ENCODE measurements around the gene RASEF. TPM values are rescaled to one million over a fixed set of nuclear protein-coding genes. Genes with fewer than 3 reads are reported as not detected.
A peak's percentile ranks its signal among the peaks of the same experiment; 100 is the strongest.

The RASEF gene
- polyA plus RNA-seq, 1 donor: 11.5 TPM

DNA sequence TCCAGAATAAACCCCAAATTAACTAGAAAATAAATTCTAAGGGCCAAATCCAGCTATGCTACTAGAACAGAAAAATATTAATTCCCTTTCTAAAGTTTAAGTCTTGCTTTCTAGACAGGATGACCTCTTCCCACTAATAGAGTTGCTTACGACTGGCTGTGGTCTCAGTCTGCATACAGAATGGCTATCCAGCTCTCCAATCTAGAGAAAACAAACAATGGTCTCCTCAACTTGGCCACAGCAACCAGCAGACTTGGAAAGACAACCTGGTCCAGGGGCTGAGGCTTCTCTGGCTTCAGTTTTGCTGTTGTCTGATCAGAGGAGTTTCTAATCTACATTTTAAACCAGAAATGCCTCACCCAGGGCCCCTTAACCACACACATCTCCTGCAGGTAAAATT, 28.9 kb downstream of the RASEF start:
- no peaks in the 10 kb centered on the region for H3K27me3 ChIP-seq (ENCODE audit: control insufficient read depth, insufficient read depth, low read length)
- H3K27ac ChIP-seq (ENCODE audit: low read length): no peak overlapping the region
- no peaks in the 10 kb centered on the region for H3K9me3 ChIP-seq (ENCODE audit: control insufficient read depth, low read depth, low read length)
- DNase-seq: no peak
- no peak overlapping the region for H3K4me3 ChIP-seq (ENCODE audit: low read length)
- no CpG with 5 or more reads among the region's 1 CpG for WGBS (ENCODE audit: insufficient coverage, low lambda C conversion rate)
- H3K36me3 ChIP-seq (ENCODE audit: control insufficient read depth, insufficient read depth, low read length): no peaks in the 10 kb centered on the region
- peaks cover under 1% of the 10 kb centered on the region for H3K4me1 ChIP-seq (ENCODE audit: control insufficient read depth, insufficient read depth, low read length)

DNA sequence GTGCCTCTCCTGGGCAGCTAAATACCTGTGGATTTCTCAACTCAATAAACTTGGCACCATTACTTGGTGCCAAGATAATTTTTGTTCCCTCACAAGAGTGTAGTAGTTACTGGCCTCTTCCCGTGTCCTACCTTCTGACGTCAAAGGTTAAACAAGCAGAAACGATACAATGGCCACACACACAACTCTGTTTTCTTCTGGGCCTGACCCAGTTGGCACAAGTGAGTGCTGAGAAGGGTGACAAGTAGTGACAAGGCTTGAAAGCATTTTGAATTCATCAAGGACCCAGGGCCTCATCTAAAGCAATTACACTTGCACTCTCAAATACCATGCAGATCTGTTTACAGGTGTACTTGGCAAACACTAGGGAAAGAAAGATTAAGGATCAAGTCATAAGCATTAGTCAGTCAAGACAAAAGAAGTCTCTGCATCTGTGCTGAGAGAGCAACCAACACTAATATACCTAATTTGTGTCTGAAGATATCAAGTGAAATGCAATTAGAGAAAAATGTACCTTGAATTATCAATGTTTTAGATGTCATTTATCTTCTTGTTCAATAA, 30.8 kb downstream of the RASEF start:
- DNase-seq: no peak
- Histone ChIP-seq H3K27ac (ENCODE audit: low read length) (no peak overlapping the region), H3K36me3 (ENCODE audit: control insufficient read depth, insufficient read depth, low read length) (no peaks in the 10 kb centered on the region), H3K4me1 (ENCODE audit: control insufficient read depth, insufficient read depth, low read length) (peaks cover 7% of the 10 kb centered on the region), H3K4me3 (ENCODE audit: low read length) (no peak overlapping the region), H3K9me3 (ENCODE audit: control insufficient read depth, low read depth, low read length) (no peaks in the 10 kb centered on the region), H3K27me3 (ENCODE audit: control insufficient read depth, insufficient read depth, low read length) (no peaks in the 10 kb centered on the region)
- WGBS (ENCODE audit: insufficient coverage, low lambda C conversion rate): no CpG with 5 or more reads among the region's 3 CpGs

DNA sequence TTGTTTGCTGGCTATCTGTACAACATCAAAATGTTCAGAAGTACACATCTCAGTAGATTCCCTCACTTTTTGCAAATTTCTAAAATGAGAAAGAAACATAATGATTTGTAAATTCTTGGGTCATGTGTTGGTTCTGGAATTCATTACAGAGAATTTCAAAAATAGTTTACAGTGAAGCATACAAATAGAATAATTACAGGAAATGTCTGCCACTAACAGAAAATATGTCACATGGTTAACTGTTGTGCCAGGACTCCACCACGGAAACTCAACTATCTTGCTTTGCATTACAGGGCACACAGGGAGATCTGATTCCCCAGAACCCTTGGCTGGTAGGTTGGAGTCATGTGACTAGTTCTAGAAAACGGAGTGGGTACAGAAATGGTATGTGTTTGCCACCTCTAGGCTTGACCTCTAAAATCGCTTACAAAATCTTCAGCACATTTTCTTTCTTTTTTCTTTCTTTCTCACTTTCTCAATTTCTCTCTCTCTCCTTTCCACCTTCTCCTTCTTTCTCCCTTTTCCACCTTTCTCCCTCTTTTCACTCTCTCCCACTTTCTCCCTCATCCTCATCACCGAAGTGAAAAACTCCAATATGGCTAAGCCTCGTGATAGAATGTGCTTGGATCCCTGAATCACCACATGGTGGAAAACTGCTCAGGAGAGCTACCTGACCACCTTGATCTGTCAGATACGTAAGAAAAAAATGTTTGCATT, 32.4 kb downstream of the RASEF start:
- Histone ChIP-seq H3K27ac (ENCODE audit: low read length) (no peak overlapping the region), H3K36me3 (ENCODE audit: control insufficient read depth, insufficient read depth, low read length) (no peaks in the 10 kb centered on the region)
- 70% methylated on average over 2 of the region's 6 CpGs for WGBS (ENCODE audit: insufficient coverage, low lambda C conversion rate)

DNA sequence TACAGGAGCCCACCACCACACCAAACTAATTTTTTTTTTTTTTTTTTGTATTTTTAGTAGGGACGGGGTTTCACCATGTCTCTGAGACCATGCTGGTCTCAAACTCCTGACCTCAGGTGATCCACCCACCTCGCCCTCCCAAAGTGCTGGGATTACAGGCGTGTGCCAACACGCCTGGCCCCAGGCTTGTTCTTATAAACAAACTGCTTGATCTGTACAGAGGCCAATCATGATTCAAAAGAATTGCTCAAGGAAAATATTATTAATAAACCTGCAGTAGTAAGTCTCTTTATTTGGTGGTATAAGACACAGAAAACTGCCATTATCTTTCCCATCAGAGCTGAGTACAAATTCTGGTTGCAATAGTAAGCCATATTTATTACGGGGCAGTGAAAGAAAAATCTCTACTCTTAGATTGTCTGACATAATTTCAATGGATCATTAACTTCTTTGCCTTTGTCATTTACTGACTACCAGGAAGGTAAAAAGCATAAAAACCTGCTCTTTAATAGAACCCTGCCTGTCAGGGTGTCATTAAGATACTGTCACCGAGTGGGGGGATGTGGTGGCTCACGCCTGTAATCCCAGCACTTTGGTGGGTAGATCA, 33.3 kb downstream of the RASEF start:
- no peaks in the 10 kb centered on the region for H3K27me3 ChIP-seq (ENCODE audit: control insufficient read depth, insufficient read depth, low read length)
- H3K4me1 ChIP-seq (ENCODE audit: control insufficient read depth, insufficient read depth, low read length): peaks cover 9% of the 10 kb centered on the region
- DNase-seq: peak in 1 of 2 donors; percentile 51
- H3K4me3 ChIP-seq (ENCODE audit: low read length): no peak overlapping the region
- no peaks in the 10 kb centered on the region for H3K36me3 ChIP-seq (ENCODE audit: control insufficient read depth, insufficient read depth, low read length)
- no peaks in the 10 kb centered on the region for H3K9me3 ChIP-seq (ENCODE audit: control insufficient read depth, low read depth, low read length)
- 60% methylated on average over 1 of the region's 7 CpGs for WGBS (ENCODE audit: insufficient coverage, low lambda C conversion rate)
- H3K27ac ChIP-seq (ENCODE audit: low read length): peak overlapping the region; percentile 70

More for the DNA sequence above, 32.4 kb downstream of the RASEF start:
- Histone ChIP-seq H3K4me1 (ENCODE audit: control insufficient read depth, insufficient read depth, low read length) (peaks cover 9% of the 10 kb centered on the region), H3K27me3 (ENCODE audit: control insufficient read depth, insufficient read depth, low read length) (no peaks in the 10 kb centered on the region), H3K9me3 (ENCODE audit: control insufficient read depth, low read depth, low read length) (no peaks in the 10 kb centered on the region), H3K4me3 (ENCODE audit: low read length) (no peak overlapping the region)
- no peak for DNase-seq

DNA sequence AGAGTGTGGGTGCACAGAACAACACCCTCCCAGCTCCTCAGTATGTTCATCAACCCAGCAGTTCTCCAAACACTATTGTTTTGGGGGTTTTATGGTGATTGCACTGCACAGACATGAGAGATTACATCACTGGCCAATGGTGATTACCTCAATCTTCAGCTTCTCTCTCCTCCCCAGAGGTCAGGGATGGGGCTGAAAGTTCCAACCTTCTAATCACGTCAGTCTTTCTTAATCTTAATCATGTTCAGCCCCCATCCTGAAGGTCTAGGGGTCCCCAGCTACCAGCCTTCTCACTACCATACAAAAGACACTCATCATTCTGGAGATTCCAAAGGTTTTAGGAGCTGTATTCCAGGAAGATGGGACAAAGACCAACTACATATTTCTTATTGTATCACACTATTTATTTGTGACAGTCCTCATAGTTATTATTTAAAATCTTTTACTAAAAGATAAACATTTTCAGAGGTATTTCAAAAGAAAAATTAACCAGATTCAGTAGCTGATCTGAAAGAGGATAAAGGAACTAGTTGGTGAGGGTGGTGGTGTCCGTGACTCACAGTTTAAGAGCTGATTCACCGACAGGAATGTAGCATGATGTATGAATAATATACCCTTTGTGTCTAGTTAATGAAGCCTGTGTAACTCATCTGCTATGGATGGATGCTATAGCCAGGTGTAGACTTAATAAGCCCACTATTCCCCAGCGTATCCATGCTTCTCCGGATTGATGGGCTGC, 35.6 kb downstream of the RASEF start:
- Histone ChIP-seq H3K4me3 (ENCODE audit: low read length) (no peak overlapping the region), H3K27ac (ENCODE audit: low read length) (no peak overlapping the region), H3K9me3 (ENCODE audit: control insufficient read depth, low read depth, low read length) (no peaks in the 10 kb centered on the region), H3K4me1 (ENCODE audit: control insufficient read depth, insufficient read depth, low read length) (peaks cover 9% of the 10 kb centered on the region), H3K36me3 (ENCODE audit: control insufficient read depth, insufficient read depth, low read length) (no peaks in the 10 kb centered on the region), H3K27me3 (ENCODE audit: control insufficient read depth, insufficient read depth, low read length) (no peaks in the 10 kb centered on the region)
- DNase-seq: no peak
- WGBS (ENCODE audit: insufficient coverage, low lambda C conversion rate): 60% methylated on average over 1 of the region's 5 CpGs

DNA sequence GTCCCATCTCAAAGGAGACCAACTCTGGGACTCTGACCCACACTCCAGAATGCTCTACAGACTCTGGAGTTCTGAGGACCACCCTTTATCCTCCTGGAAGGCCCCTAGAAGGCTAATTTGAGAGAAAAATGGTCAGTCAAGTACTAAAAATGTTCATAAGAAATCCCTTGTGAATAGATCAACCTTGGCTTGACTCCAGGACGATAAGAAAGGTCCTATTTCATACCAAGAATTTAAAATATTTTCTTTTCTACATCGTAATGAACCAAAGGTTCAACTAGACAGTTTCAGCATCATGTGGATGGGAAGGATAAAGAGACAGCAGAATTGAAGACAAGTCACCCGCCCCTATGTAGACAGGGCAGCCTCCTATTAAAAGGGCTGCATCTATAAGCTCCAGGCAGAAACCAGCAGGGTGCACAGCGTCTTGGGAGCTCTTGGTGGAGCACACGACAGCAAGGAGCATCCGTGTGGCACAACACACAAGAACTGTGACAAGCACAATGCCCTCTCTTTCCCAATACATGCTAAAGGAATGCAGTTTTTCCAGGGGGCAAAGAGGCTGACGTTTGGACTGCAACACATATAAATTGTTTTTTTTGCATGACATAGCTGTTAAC, 38.3 kb downstream of the RASEF start:
- no peak overlapping the region for H3K4me3 ChIP-seq (ENCODE audit: low read length)
- no peak overlapping the region for H3K27ac ChIP-seq (ENCODE audit: low read length)
- H3K27me3 ChIP-seq (ENCODE audit: control insufficient read depth, insufficient read depth, low read length): no peaks in the 10 kb centered on the region
- peaks cover 9% of the 10 kb centered on the region for H3K4me1 ChIP-seq (ENCODE audit: control insufficient read depth, insufficient read depth, low read length)
- no peaks in the 10 kb centered on the region for H3K9me3 ChIP-seq (ENCODE audit: control insufficient read depth, low read depth, low read length)
- H3K36me3 ChIP-seq (ENCODE audit: control insufficient read depth, insufficient read depth, low read length): peaks cover 4% of the 10 kb centered on the region
- no CpG with 5 or more reads among the region's 7 CpGs for WGBS (ENCODE audit: insufficient coverage, low lambda C conversion rate)
- no peak for DNase-seq

DNA sequence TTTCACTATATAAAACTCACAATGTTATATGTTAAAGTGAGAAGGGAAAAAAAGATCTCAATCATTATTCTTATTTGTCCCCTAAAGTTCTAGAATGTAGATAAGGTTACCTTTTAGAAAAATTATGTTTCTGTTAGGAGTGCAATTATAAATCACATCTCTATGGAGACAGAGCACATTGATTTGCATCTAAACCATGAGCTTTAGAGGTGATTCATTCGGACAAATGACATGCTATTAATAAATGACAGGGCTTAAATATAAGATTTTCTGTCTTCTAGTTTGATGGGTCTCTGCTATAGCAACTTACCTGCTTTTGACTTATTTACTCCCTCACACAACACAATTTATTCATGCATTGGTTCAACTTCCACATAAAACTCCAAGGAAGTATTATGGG, 39.8 kb downstream of the RASEF start:
- Histone ChIP-seq H3K4me3 (ENCODE audit: low read length) (no peak overlapping the region), H3K27me3 (ENCODE audit: control insufficient read depth, insufficient read depth, low read length) (no peaks in the 10 kb centered on the region), H3K9me3 (ENCODE audit: control insufficient read depth, low read depth, low read length) (no peaks in the 10 kb centered on the region), H3K4me1 (ENCODE audit: control insufficient read depth, insufficient read depth, low read length) (peaks cover 3% of the 10 kb centered on the region), H3K36me3 (ENCODE audit: control insufficient read depth, insufficient read depth, low read length) (peaks cover 4% of the 10 kb centered on the region), H3K27ac (ENCODE audit: low read length) (no peak overlapping the region)
- no peak for DNase-seq
- WGBS (ENCODE audit: insufficient coverage, low lambda C conversion rate): no CpG with 5 or more reads among the region's 1 CpG

DNA sequence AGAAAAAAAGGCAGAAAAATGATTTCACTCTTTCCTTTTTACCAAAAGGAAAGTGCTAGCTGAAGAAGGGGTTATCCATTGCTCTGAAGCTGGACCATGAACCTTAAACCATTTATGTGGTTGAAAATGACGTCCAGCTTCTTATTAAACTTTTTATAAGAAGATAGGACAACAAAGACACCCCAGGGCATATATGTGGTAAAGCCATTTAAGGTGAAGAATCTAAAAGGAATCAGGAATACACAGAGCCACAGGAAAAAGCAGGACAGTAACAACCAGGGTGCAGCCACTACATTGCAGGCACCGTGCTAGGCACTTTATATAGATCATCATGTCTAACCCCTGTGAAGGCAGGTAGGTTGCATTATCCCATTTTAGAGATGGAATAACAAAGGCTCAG, 42.1 kb downstream of the RASEF start:
- DNase-seq: no peak
- Histone ChIP-seq H3K9me3 (ENCODE audit: control insufficient read depth, low read depth, low read length) (peaks cover 3% of the 10 kb centered on the region), H3K27me3 (ENCODE audit: control insufficient read depth, insufficient read depth, low read length) (no peaks in the 10 kb centered on the region), H3K36me3 (ENCODE audit: control insufficient read depth, insufficient read depth, low read length) (peaks cover 4% of the 10 kb centered on the region), H3K27ac (ENCODE audit: low read length) (no peak overlapping the region), H3K4me3 (ENCODE audit: low read length) (no peak overlapping the region), H3K4me1 (ENCODE audit: control insufficient read depth, insufficient read depth, low read length) (no peaks in the 10 kb centered on the region)
- WGBS (ENCODE audit: insufficient coverage, low lambda C conversion rate): no CpG with 5 or more reads among the region's 2 CpGs

DNA sequence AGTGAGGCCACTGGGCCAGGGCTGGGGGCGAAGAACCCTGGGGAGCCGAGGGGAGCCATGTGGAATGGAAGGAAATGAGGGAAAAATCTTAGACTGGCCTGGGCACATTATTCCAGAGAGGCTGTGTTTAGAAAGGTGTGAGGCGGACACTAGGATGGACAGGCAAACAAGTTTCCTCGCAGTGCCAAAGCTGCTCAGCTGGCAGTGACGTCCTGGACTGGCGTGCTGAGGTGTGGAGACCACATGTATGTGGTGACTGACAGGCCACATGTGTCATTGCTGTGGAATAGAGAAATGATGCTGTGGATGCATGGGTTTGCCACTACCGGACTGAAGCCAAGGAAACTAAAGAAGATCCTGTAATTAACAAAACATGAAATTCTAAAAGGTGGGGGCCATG, 42.6 kb downstream of the RASEF start:
- WGBS (ENCODE audit: insufficient coverage, low lambda C conversion rate): no CpG with 5 or more reads among the region's 7 CpGs
- Histone ChIP-seq H3K27me3 (ENCODE audit: control insufficient read depth, insufficient read depth, low read length) (no peaks in the 10 kb centered on the region), H3K4me3 (ENCODE audit: low read length) (no peak overlapping the region), H3K4me1 (ENCODE audit: control insufficient read depth, insufficient read depth, low read length) (no peaks in the 10 kb centered on the region), H3K27ac (ENCODE audit: low read length) (no peak overlapping the region), H3K36me3 (ENCODE audit: control insufficient read depth, insufficient read depth, low read length) (peaks cover 4% of the 10 kb centered on the region), H3K9me3 (ENCODE audit: control insufficient read depth, low read depth, low read length) (peaks cover 3% of the 10 kb centered on the region)
- no peak for DNase-seq

DNA sequence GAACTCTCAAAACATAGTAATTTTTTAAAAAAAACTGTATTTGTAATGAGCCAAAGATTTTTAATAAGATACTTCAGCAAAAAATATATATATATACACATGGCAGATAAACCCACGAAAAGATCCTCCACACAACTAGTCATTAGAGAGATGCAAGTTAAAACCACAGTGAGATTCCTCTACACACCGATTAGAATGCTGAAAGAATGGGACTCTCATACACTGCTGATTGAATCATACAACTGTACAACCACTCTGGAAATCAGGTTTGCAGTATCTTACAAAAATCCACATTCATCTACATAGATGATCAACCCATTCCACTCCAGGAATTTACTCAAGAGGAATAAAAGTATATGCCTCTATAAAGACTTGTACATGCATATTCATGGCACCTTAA, 43.7 kb downstream of the RASEF start:
- Histone ChIP-seq H3K4me3 (ENCODE audit: low read length) (no peak overlapping the region), H3K9me3 (ENCODE audit: control insufficient read depth, low read depth, low read length) (peaks cover 3% of the 10 kb centered on the region), H3K27ac (ENCODE audit: low read length) (no peak overlapping the region), H3K4me1 (ENCODE audit: control insufficient read depth, insufficient read depth, low read length) (no peaks in the 10 kb centered on the region), H3K36me3 (ENCODE audit: control insufficient read depth, insufficient read depth, low read length) (peaks cover 4% of the 10 kb centered on the region), H3K27me3 (ENCODE audit: control insufficient read depth, insufficient read depth, low read length) (no peaks in the 10 kb centered on the region)
- WGBS (ENCODE audit: insufficient coverage, low lambda C conversion rate): no CpG with 5 or more reads among the region's 2 CpGs
- DNase-seq: no peak
